Adipose tissue (tissue), 3 donors: ENCODE results near the gene KCNK3. TPM values are rescaled to one million over a fixed set of nuclear protein-coding genes. Genes with fewer than 3 reads are reported as not detected.
"Not testable (repeated sequence)": the region's sequence is repeated elsewhere in the genome, so short reads cannot be mapped to it uniquely, and the experiment has no call there.

ENCODE experiments used
- H3K27ac ChIP-seq: one replicate; pipeline ENCODE4 v1.5.1; 2013; ENCODE audit warnings: low read depth, low read length
- WGBS, 3 donors: extraction: QIAGEN DNeasy Blood & Tissue Kit; methylation state at CpG; one replicate each; pipeline ENCODE4 v1.1.7; 2013; 5-methylcytosine and 5-hydroxymethylcytosine counted together
- polyA plus RNA-seq, 3 donors: library from polyadenylated mRNA; stranded (reverse); fragments of 200-250 nt; gene quantifications; one replicate each; pipeline ENCODE4 v1.2.3, GENCODE V29; 2013
- donor health status: healthy with polysubstance abuse.
- donor health status: Bipolar disorder and iron deficiency.
- donor health status: healthy.

The KCNK3 gene
- 10 to 100 TPM in 1 of 3 donors, 1 to 10 TPM in 2; 2.8 to 24.8 (median 9.1) TPM for polyA plus RNA-seq

DNA sequence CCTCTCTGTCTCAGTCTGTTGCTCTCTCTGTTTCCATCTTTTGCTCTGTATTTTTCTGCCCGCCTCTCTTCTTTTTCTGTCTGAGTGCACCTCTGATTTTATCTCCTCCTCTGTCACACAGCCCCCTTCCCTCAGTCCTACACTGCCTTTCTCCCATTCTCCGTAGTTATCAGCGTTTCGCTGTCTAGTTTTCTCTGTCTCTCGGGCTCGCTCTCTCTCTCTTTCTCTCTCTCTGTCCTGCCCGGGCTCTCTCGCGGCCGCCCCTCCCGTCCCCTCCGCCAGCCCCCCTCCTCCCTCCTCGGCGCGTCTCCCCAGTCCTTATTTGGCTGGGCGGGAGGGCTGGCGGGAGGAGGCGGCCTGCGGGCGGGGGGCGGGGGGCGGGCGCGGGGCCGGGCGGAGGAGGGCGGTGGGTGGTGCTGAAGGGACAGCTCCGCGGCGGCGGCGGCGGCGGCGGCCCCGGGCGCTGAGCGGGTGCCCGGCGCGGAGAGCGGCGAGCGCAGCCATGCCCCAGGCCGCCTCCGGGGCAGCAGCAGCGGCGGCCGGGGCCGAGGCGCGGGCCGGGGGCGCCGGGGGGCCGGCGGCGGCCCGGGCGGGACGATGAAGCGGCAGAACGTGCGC is at the start of gene KCNK3:
Gene KCNK3 (plus strand): TSS at position 444 of the 618 bp plus-strand sequence. CDS start 154 bp downstream, at position 598.
- H3K27ac ChIP-seq = no peak within 1 kb of the TSS
- 1 to 2% (median 2%) methylated on average over 51 to 64 of the region's 64 CpGs for WGBS, 3 donors

- 76 to 87% (median 80%) methylated on average over 13 of the region's 13 CpGs for WGBS, 3 donors
- H3K27ac ChIP-seq = no peak overlapping the region
These were observed 48.2 kb upstream of the KCNK3 start for GRCh38 chr2:26644188-26644835.

DNA sequence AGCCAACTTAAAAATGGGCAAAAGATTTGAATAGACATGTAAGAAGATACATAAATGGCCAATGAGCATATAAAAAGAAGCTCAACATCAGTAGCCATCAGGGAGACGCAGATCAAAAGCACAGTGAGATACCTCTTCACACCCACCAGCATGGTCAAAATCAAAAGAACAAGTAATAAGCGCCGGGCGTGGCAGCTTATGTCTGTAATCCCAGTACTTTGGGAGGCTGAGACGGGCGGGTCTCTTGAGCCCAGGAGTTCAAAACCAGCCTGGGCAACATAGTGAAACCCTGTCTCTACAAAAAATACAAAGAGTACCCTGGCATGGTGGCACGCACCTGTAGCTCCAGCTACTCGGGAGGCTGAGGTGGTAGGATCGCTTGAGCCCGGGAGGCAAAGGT is 46.8 kb upstream of the KCNK3 start:
- H3K27ac ChIP-seq = no peak overlapping the region
- 89 to 93% (median 92%) methylated on average over 10 of the region's 10 CpGs for WGBS, 3 donors

- H3K27ac ChIP-seq = no peak overlapping the region
- WGBS, 3 donors = 80 to 85% (median 84%) methylated on average over 6 of the region's 6 CpGs
These were observed 45.4 kb upstream of the KCNK3 start for GRCh38 chr2:26646986-26647672.

DNA sequence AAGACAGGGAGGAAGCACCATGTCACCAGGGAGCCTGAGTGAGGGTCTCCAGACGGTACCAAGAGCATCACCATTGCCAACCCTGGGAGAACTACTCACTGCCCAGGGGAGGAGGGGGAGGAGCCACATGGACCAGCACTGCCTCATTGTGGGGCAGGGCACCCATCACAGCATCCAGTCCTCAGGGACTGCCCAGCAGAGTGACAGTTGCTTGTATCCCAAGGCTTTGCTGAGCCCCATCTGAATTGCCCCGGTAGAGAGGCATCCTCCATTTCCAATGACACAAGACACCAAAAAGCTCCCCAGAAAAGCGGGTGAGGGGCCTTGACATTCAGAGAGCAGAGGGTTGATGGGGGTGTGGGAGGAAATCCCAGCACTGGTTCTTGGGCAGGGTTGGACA is 44.5 kb upstream of the KCNK3 start:
- 84 to 89% (median 84%) methylated on average over 3 of the region's 3 CpGs for WGBS, 3 donors
- H3K27ac ChIP-seq = no peak overlapping the region

DNA sequence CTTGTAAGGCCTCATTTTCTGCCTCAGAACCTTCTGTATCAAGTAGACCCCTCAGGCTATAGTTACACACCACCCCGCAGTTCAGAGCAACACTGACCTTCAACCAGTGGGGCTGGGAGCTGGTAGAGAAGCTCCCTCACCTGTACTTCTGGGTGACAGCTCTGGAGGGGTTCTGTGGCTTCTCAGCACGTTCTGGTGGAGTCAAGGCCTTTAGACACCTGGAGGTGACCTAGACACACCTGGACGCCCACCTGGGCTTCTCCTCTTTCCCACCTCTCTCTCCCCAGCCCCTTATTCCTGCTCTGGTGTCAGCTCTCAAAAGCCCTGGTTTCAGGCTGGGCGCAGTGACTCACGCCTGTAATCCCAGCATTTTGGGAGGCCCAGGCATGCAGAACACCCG is 44.0 kb upstream of the KCNK3 start:
- WGBS, 3 donors = 80 to 85% (median 81%) methylated on average over 6 of the region's 6 CpGs
- no peak overlapping the region for H3K27ac ChIP-seq

GRCh38 chr2:26649322-26649721 is 43.2 kb upstream of the KCNK3 start:
- 54 to 72% (median 69%) methylated on average over 7 of the region's 7 CpGs for WGBS, 3 donors
- no peak overlapping the region for H3K27ac ChIP-seq

- WGBS, 3 donors = 78 to 84% (median 81%) methylated on average over 12 of the region's 12 CpGs
- no peak overlapping the region for H3K27ac ChIP-seq
These were observed 42.4 kb upstream of the KCNK3 start for GRCh38 chr2:26649992-26650712.

GRCh38 chr2:26650713-26651469 is 41.6 kb upstream of the KCNK3 start:
- H3K27ac ChIP-seq = no peak overlapping the region
- WGBS, 3 donors = 72 to 87% (median 76%) methylated on average over 12 of the region's 12 CpGs

GRCh38 chr2:26651470-26651771 is 41.1 kb upstream of the KCNK3 start:
- H3K27ac ChIP-seq = no peak overlapping the region
- WGBS, 3 donors = 86 to 91% (median 87%) methylated on average over 7 of the region's 7 CpGs

DNA sequence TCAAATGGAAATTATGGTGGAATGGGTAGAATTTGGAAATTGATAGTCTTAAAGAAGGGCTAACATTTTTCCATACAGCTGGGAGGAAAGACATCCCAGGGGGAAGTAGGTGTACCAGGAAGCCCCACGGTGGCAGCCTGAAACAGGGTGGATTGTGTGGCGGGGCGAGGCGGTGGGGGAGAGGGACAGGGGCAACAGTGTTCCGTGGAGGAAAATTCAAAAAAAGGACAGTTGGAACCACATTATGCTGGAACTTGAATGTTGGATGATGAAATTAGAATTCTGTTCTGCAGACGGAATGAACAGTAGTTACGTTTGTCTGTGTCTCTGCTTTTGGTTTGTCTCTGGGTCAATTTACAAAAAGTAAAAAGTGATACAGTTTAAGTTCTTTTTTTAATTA is 40.7 kb upstream of the KCNK3 start:
- H3K27ac ChIP-seq = no peak overlapping the region
- 74 to 86% (median 79%) methylated on average over 7 of the region's 7 CpGs for WGBS, 3 donors

GRCh38 chr2:26652361-26653041 is 40.0 kb upstream of the KCNK3 start:
- no peak overlapping the region for H3K27ac ChIP-seq
- 41 to 77% (median 56%) methylated on average over 12 of the region's 12 CpGs for WGBS, 3 donors

GRCh38 chr2:26653207-26654060 is 39.1 kb upstream of the KCNK3 start:
- WGBS, 3 donors = 88 to 95% (median 91%) methylated on average over 13 of the region's 13 CpGs
- H3K27ac ChIP-seq = no peak overlapping the region

- H3K27ac ChIP-seq = no peak overlapping the region
- WGBS, 3 donors = 78 to 90% (median 89%) methylated on average over 3 of the region's 3 CpGs
These were observed 38.5 kb upstream of the KCNK3 start for GRCh38 chr2:26654061-26654340.

- 33 to 63% (median 55%) methylated on average over 1 of the region's 1 CpG for WGBS, 3 donors
These were observed 37.4 kb upstream of the KCNK3 start for GRCh38 chr2:26655120-26655519.

DNA sequence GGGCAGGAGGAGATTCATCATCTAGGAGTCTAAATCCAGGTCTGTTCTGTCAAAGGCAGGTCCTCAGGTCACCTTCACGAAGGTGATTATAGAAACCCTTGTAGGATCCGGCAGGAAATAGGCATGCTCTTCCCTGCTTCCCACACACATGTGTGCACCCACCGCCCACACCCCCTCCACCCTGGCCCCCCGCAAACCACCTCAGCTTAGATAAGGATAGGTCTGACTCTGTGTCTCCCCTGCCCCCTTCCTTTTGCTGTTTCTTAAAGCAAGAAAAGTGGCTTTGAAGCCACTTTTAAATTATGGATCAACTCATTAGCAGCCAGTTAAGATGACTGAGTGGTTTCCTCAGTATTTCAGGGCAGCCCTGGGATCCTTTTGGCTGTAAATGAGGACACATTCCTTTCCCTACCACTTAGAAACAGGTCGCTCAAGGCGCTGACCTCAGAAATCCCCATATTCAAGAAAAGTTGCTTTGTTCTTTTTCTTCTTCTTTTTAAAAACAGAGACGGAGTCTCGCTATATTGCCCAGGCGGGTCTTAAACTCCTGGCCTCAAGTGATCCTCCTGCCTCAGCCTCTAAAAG is 36.8 kb upstream of the KCNK3 start:
- 89 to 90% (median 90%) methylated on average over 9 of the region's 9 CpGs for WGBS, 3 donors
- H3K27ac ChIP-seq = no peak overlapping the region

More at GRCh38 chr2:26655120-26655519, 37.4 kb upstream of the KCNK3 start:
- H3K27ac ChIP-seq = not testable (repeated sequence)

GRCh38 chr2:26657265-26657664 is 35.3 kb upstream of the KCNK3 start:
- WGBS, 3 donors = 72 to 97% (median 79%) methylated on average over 4 of the region's 4 CpGs
- H3K27ac ChIP-seq = no peak overlapping the region
